ENCODE data around the gene CDKN2A. TPM values are rescaled to one million over a fixed set of nuclear protein-coding genes. Genes with fewer than 3 reads are reported as not detected.

The CDKN2A gene
- total RNA-seq, 1 experiment from 2014 or later, result 0.57 TPM

DNA sequence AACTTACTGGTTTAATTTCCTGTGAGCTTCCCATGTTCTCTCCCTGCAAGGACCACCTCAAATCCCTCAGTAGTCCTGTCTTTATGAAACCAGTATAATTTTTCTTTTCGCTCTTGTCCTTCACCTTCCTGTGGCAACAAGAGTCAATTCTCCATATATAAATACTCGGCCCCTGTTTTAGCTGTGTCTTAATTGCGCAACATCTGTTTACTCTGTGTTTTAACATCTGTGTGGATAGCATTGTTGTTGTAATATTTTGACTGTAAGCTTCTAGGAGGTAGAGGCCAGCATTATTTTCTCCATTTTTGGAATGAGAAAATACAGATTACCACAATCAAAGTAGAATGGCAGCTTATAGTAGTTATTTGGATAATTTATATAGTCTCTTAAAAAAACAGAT is 45.1 kb upstream of the CDKN2A start:
- H3K27me3 Mint-ChIP-seq (ENCODE audit: low read depth), result no peaks in the 10 kb centered on the region
- CTCF ChIA-PET, result interaction anchor here (0.8 to 2.3 kb wide), 6 partner anchors 31 to 226 kb away, joined by 3 to 7 read pairs (median 4); partner anchors contain the start of gene CDKN2B
- POLR2A ChIA-PET, result no interaction called here

More for the DNA sequence above, 45.1 kb upstream of the CDKN2A start:
- H3K4me3 Mint-ChIP-seq, result no peak overlapping the region
- H3K4me1 Mint-ChIP-seq, result 0 out of 2 replicates have a peak, but pooled peaks cover 6% of the 10 kb centered on the region
- no peak for ATAC-seq
- no peak for DNase-seq (ENCODE audit: low spot score)
- TF ChIP-seq, protein P1, sequence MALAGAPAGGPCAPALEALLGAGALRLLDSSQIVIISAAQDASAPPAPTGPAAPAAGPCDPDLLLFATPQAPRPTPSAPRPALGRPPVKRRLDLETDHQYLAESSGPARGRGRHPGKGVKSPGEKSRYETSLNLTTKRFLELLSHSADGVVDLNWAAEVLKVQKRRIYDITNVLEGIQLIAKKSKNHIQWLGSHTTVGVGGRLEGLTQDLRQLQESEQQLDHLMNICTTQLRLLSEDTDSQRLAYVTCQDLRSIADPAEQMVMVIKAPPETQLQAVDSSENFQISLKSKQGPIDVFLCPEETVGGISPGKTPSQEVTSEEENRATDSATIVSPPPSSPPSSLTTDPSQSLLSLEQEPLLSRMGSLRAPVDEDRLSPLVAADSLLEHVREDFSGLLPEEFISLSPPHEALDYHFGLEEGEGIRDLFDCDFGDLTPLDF (CRISPR knock-in tag; IDR thresholded peaks at IDR 0.05), result no peak
- TF ChIP-seq EMX1 (CRISPR knock-in tag; IDR thresholded peaks at IDR 0.05), result no peak
- TF ChIP-seq IRF2 (CRISPR knock-in tag; IDR thresholded peaks at IDR 0.05; ENCODE audit: borderline replicate concordance, low read depth), result no peak
- no peak for TF ChIP-seq IRF1 (CRISPR knock-in tag; IDR thresholded peaks at IDR 0.05)
- TF ChIP-seq NFE2L1 (CRISPR knock-in tag; IDR thresholded peaks at IDR 0.05), result no peak
- no peak for TF ChIP-seq FOXK1 (CRISPR knock-in tag; IDR thresholded peaks at IDR 0.05)
- no peak for TF ChIP-seq GABPB1 (CRISPR knock-in tag; IDR thresholded peaks at IDR 0.05)
- TF ChIP-seq MLX (CRISPR knock-in tag; IDR thresholded peaks at IDR 0.05), result no peak
- TF ChIP-seq, protein P2, sequence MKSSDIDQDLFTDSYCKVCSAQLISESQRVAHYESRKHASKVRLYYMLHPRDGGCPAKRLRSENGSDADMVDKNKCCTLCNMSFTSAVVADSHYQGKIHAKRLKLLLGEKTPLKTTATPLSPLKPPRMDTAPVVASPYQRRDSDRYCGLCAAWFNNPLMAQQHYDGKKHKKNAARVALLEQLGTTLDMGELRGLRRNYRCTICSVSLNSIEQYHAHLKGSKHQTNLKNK (CRISPR knock-in tag; IDR thresholded peaks at IDR 0.05), result no peak
- no peak for TF ChIP-seq ZNF281 (CRISPR knock-in tag; IDR thresholded peaks at IDR 0.05)
- TF ChIP-seq, protein P3, sequence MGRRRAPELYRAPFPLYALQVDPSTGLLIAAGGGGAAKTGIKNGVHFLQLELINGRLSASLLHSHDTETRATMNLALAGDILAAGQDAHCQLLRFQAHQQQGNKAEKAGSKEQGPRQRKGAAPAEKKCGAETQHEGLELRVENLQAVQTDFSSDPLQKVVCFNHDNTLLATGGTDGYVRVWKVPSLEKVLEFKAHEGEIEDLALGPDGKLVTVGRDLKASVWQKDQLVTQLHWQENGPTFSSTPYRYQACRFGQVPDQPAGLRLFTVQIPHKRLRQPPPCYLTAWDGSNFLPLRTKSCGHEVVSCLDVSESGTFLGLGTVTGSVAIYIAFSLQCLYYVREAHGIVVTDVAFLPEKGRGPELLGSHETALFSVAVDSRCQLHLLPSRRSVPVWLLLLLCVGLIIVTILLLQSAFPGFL (CRISPR knock-in tag; IDR thresholded peaks at IDR 0.05; ENCODE audit: borderline replicate concordance), result no peak
- no peak for TF ChIP-seq HMGXB4 (CRISPR knock-in tag; IDR thresholded peaks at IDR 0.05)
- no peak for TF ChIP-seq NFYB (CRISPR knock-in tag; conservative IDR thresholded peaks at IDR 0.05; ENCODE audit: low read depth)
- no peak for TF ChIP-seq CBFB (CRISPR knock-in tag; IDR thresholded peaks at IDR 0.05; ENCODE audit: low read depth)
- TF ChIP-seq NR2C2 (CRISPR knock-in tag; IDR thresholded peaks at IDR 0.05), result no peak
- TF ChIP-seq, protein P4, sequence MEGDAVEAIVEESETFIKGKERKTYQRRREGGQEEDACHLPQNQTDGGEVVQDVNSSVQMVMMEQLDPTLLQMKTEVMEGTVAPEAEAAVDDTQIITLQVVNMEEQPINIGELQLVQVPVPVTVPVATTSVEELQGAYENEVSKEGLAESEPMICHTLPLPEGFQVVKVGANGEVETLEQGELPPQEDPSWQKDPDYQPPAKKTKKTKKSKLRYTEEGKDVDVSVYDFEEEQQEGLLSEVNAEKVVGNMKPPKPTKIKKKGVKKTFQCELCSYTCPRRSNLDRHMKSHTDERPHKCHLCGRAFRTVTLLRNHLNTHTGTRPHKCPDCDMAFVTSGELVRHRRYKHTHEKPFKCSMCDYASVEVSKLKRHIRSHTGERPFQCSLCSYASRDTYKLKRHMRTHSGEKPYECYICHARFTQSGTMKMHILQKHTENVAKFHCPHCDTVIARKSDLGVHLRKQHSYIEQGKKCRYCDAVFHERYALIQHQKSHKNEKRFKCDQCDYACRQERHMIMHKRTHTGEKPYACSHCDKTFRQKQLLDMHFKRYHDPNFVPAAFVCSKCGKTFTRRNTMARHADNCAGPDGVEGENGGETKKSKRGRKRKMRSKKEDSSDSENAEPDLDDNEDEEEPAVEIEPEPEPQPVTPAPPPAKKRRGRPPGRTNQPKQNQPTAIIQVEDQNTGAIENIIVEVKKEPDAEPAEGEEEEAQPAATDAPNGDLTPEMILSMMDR (IDR thresholded peaks at IDR 0.05), result no peak
- TF ChIP-seq ATF2 (CRISPR knock-in tag; IDR thresholded peaks at IDR 0.05; ENCODE audit: borderline replicate concordance, low read depth), result no peak
- TF ChIP-seq ZNF219 (CRISPR knock-in tag; IDR thresholded peaks at IDR 0.05; ENCODE audit: borderline replicate concordance), result no peak
- no peak for TF ChIP-seq ZNF263 (CRISPR knock-in tag; IDR thresholded peaks at IDR 0.05; ENCODE audit: low read depth)
- TF ChIP-seq ZNF121 (CRISPR knock-in tag; IDR thresholded peaks at IDR 0.05), result no peak
- H3K27ac Mint-ChIP-seq, result no peak overlapping the region
- H3K9me3 Mint-ChIP-seq, result no peaks in the 10 kb centered on the region
- H3K36me3 Mint-ChIP-seq, result no peaks in the 10 kb centered on the region

All from WTC11 (cell line).